Measurements from ENCODE around the gene SLC30A4.

DNA sequence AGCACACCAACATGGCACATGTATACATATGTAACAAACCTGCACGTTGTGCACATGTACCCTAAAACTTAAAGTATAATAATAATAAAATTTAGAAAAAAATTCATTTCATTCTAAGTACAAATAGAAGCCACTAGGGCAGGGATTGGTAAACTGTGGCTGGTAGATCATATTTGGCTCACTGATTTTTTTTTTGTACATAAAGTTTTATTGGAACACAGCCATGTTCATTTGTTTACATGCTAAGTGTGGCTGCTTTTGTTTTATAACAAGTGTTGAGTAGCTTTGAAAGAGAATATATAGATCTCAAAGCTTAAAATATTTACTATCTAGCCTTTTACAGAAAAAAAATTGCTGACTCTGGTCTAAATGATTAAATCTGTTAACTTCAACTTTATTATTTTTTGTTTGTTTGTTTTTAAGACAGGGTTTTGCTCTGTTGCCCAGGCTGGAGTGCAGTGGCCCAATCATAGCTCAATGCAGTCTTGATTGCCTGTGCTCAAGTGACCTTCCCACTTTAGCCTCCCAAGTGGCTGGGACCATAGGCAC, 32.8 kb downstream of the SLC30A4 start:
- TF ChIP-seq, protein P1, sequence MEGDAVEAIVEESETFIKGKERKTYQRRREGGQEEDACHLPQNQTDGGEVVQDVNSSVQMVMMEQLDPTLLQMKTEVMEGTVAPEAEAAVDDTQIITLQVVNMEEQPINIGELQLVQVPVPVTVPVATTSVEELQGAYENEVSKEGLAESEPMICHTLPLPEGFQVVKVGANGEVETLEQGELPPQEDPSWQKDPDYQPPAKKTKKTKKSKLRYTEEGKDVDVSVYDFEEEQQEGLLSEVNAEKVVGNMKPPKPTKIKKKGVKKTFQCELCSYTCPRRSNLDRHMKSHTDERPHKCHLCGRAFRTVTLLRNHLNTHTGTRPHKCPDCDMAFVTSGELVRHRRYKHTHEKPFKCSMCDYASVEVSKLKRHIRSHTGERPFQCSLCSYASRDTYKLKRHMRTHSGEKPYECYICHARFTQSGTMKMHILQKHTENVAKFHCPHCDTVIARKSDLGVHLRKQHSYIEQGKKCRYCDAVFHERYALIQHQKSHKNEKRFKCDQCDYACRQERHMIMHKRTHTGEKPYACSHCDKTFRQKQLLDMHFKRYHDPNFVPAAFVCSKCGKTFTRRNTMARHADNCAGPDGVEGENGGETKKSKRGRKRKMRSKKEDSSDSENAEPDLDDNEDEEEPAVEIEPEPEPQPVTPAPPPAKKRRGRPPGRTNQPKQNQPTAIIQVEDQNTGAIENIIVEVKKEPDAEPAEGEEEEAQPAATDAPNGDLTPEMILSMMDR (IDR thresholded peaks at IDR 0.05): no peak
- TF ChIP-seq POLR2A (IDR thresholded peaks at IDR 0.05) (no peak), EP300 (IDR thresholded peaks at IDR 0.05) (no peak)
